GM18858 (cell line): ENCODE data around the gene EPB41.
A peak's percentile ranks its signal among the peaks of the same experiment; 100 is the strongest.
"Not testable (repeated sequence)": the region's sequence is repeated elsewhere in the genome, so short reads cannot be mapped to it uniquely, and the experiment has no call there.

Source experiments
- ATAC-seq: cut with Tn5 transposase; IDR thresholded peaks from one replicate; pipeline ENCODE4 v1.9.1; 2021; ENCODE audit not compliant: unreplicated experiment

EPB41 gene

DNA sequence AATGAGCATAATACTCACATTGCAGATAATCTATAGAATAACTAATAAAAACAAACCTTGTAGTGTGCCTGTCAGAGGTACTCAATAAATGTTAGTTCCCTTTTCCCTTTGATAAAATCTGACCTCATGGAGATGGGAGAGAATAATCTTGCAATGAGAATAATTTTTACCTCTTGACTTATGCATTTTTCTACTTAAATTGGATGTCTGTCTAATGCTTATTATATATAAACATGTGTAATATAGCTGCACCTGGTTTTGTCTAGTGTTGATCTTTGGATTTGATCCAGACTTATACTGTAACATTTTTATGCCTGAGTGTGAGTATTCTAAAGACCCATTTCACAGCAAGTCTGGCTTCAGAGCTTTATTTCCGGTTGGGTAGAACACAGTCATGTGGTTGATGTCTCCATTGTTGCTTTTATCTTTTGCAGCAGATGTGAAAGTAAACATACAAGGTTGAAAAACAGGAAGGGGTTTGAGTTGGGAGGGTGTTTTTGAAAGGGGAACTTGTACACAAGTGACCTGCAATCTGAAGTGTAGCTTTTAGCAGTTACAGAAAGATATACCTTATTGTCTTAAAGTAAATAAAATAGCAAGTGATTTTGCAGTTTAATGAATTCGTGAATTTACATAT is 12.4 kb downstream of the EPB41 start:
- ATAC-seq, result peak; percentile 83

DNA sequence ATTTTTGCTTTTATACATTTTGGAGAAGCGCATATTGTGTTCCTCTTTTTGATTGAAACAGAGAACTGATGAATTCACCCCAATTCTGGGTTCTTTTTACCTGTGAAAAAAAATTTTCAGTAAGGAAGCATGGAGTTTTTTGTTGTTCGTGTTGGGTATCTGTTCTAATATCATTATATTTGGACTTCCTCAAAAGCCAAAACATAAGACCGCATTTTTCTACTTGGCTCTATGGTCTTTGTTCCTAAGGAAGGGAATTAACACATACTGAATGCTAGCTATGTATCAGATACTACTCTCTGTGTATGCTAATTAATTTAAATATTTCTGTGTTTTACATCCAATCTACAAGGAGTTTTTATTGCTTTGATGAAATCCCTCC is 12.9 kb downstream of the EPB41 start:
- no peak for ATAC-seq

DNA sequence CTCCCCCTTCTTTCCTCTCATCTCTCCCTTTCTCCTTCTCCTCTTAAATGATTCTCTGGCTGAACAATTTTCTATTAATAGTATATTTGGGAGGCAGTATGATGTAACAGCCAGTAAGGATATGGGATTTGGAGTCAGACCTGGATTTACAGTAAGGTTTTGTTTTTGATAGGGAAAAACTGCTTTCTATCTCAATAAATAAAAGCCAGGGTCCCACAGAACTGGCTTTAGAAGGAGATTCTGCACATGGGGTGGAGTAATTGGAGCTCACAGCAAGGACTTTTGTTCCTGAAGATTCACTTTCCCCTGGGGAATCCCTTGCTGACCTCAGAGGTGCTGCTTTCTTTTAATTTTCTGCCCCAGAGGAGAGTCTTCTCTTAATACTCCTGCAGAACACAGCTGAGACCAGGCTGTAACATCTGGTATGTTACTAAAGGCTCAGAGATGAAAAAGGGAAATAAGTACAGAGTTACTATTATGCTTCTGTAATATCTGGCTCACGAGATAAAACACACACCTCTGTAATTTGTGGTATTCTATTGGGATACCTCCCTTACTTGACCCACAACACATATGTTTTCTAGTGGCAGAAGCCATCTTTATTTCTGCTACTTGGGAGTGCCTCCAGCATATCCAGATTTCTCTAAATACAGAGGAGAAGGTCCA is 13.4 kb downstream of the EPB41 start:
- no peak for ATAC-seq

DNA sequence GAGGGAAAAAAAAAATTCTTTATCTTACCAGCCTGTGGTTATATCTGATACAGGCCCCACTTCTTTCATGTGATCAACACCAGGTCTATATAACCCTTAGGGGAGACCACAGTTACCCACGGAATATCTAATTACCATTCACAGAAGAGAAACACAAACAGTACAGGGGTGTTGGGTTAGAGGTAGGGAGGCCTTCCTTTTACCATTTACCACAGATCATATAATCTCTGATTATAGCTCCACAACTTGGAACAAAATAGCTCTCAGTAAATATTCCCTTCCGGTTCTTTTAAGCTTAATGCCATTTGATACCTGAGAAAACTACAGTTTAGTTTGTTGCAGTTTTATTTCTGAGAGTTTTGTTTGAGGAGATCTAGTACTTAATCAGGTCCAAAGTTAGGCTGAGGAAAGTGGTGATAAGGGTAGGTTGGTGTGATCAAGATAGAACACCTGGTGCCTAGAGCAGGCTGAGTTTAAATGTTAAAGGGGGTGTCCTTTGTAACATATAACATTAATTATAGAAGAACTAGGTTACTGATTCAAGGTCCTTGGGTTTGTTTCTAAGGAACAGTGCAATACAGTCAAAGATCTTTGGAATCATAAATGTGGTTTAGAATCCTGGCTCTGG is 14.1 kb downstream of the EPB41 start:
- ATAC-seq, result no peak

DNA sequence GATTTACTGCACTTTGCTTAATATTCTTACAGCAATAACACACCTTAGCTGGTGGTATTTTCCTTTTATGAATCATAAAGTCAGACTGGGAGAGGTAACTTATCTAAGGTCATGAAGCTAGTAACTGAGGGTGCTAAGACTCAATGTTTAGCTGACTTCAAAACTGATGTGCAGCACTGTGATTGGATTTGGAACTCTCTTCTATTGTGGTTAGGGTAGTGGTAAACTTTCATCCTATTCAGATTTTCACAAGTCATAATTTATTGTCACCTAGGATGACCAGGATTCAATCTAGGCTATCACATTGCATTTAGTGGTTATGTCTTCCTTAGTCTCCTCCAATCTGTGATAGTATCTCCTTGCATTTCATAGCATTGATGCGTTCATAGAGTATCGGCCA is 18.9 kb downstream of the EPB41 start:
- ATAC-seq, result no peak

DNA sequence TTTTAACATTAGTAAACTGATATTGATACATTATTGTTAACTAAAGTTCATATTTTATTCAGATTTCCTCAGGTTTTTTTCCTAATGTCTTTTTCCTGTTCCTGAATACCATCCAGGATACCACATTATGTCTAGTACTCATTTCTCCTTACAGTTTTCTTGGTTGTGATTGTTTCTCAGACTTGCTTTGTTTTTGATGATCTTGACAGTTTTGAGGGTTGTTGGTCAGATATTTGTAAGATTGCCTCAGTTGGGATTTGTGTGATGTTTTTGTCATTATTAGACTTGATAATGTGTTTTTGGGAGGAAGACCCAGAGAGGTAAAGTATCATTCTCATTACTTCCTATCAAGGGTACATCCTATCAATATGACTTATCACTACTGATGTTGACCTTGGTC is 19.5 kb downstream of the EPB41 start:
- ATAC-seq, result no peak

DNA sequence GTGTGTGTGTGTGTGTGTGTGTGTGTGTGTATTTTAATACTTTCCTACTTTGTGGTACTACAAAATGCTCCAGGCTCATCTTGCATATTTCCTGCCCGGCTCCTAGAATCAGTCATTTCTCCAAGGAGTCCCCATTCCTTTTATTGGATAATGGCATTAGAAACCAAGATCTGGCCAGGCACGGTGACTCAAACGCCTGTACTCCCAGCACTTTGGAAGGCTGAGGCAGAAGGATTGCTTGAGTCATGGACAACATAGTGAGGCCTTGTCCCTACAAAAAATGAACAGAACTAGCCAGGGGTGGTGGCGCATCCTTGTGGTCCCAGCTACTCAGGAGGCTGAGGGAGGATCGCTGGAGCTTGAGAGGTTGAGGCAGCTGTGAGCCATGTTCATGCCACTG is 20.3 kb downstream of the EPB41 start:
- no peak for ATAC-seq

DNA sequence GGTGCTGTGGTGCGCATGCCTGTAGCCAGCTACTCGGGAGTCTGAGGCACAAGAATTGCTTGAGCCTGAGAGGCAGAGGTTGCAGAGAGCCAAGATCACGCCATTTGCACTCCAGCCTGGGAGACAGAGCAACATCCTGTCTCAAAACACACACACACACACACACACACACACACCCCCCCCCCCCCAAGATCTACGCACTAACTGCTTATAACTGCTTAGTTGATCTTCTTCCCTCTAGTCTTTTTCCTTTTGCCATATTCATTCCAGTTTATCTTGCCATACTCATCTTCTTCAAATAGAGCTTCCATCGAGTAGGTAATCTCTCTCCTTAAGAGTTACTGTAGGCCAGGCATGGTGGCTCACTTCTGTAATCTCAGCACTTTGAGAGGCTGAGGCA is 20.9 kb downstream of the EPB41 start:
- ATAC-seq, result no peak

DNA sequence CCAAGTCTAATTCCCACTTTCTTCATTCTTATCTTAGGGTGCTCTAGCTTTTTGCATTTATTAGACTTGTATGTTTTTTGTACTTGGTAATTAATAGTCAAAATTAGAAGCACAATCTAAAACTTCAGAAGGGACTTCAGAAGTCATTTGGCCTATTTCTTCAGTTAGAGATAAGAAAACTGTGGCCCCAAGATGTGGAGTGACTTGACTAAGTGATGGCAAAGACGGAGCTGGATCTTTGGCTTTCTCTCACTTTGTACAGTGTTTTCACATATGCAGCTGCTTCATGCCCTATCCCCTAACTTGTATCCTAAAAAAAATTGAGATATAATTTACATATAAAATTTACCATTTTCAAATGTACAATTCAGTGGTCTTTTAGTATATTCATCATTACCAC is 21.7 kb downstream of the EPB41 start:
- no peak for ATAC-seq

DNA sequence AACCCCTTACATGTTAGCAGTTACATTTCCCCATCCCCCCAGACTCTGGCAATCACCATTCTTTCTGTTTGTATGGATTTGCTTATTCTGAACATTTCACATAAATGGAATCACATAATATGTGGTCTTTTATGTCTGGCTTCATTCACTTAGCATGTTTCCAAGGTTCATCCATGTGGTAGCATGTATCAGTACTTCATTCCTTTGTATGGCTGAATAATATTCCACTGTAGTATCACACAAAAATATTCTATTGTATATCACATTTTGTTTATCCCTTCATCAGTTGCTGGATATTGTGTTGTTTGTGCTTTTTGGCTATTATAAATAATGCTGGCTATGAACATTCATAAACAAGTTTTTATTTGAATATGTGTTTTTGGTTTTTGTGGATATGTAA is 22.2 kb downstream of the EPB41 start:
- ATAC-seq, result no peak

DNA sequence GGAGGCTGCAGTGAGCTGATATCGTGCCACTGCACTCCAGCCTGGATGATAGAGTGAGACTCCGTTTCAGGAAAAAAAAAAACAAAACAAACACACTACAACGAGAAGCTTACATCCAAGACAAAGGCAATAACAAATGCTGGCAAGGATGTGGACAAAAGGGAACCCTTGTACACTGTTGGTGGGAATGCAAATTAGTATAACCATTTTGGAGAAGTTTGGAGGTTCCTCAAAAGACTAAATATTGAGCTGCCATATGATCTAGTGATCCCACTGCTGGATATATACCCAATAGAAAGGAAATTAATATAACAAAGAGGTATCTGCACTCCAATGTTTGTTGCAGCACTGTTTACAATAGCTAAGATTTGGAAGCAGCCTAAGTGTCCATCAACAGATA is 29.2 kb downstream of the EPB41 start:
- not testable (repeated sequence) for ATAC-seq

DNA sequence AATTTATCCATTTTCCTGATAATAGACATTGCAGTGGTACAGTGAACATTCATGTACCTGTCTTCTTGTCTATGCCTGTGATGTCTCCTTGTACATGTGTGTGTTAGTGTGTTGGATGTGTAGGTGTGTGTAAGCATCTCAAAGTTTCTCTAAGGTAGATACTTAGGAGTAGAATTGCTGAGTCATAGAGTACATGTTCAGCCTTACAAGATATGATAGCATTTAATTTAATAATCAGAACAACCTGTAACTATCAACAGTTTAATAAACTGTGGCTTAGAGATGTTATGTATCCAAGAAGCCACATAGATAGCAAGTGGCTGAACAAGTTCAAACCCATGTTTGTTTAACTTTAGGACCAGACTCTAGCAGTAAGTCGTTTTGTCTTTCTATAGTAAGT is 35.6 kb downstream of the EPB41 start:
- ATAC-seq, result no peak

DNA sequence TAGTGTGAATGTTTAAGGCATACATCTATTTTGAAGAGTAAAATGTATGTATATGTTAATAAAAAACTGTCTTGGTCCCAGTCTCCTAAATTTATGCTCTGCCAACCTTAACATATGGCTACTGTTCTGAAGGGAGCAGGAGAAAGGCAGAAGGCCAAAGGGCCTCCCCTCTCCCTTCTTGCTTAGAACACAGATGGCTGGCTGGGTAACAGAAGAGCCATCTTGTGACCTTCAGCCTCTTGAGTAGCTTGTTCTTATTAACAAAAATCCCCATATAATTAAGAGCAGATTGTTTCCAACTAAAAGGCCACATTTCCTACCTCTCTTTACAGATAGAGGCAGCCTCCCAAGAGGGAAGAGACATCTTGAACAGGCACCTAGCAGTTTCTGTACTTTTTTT is 36.1 kb downstream of the EPB41 start:
- ATAC-seq, result no peak

DNA sequence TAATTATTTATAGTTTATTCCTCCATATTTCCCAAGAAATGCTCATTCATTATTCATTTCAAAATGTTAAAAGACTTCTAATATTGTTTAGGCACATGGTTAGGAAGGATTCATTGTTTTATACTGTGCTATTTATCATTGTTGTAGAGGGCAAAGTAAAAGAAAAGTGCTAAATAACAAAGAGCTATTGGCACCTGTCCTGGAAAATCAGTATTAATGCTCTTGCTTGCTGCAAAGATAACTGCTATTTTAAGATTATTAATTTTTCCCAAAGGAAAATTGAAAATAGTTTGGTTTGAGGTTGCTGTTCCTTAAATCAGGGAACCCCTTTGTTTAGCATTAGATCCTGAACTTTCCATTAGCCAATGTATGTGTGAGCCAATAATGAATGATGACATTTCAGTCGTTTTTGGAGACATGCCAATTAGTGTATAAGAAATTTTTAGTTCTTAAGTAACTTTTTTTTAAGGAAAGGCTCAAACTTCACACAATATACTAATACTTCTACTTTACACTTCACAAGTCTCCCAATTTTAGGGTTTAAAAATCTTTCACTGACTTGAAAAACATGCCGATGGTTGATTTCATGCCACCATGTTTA is 39.9 kb downstream of the EPB41 start:
- no peak for ATAC-seq

DNA sequence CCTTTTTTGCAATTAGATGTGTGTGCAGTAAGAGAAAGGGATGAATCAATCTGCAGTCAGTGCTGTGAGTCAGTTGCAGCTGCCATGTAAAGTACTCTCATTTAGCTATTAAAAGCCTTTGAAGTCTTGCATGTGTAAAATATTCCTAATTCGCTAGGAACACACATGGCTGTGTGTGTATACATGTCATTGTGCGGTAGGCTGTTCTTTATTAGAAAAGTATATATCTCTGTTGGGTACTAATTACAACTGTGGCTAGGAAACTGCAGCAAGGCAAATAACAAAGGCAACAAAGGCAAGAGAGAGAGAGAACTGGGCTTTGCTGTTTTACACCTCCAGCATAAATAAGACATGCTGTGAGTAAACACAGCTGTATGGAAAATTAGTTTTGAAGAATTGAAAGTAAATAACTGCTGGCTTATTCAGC is 41.7 kb downstream of the EPB41 start:
- no peak for ATAC-seq

DNA sequence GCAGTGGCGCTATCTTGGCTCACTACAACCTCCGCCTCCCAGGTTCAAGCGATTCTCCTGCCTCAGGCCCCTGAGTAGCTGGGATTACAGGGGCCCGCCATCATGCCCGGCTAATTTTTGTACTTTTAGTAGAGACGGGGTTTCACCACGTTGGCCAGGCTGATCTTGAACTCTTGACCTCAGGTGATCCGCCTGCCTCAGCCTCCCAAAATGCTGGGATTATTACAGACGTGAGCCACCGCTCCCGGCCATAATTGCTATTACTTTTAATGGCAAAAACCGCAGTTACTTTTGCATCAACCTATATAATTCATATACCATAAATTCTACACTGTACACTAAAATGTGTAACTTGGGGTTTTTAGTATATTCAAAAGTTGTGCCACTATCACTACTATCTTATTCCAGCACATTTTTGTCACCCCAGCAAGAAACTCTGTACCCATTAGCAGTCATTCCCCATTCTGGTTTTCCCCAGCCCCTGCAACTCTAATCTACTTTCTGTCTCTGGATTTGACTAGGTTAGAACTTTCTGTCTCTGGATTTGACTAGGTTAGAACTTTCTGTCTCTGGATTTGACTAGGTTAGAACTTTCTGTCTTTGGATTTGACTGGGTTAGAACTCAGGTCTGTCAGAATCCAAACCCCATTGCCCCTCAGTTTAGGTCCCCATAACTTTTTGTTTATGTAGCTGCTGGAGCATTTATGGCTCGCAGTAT is 47.9 kb downstream of the EPB41 start:
- not testable (repeated sequence) for ATAC-seq

DNA sequence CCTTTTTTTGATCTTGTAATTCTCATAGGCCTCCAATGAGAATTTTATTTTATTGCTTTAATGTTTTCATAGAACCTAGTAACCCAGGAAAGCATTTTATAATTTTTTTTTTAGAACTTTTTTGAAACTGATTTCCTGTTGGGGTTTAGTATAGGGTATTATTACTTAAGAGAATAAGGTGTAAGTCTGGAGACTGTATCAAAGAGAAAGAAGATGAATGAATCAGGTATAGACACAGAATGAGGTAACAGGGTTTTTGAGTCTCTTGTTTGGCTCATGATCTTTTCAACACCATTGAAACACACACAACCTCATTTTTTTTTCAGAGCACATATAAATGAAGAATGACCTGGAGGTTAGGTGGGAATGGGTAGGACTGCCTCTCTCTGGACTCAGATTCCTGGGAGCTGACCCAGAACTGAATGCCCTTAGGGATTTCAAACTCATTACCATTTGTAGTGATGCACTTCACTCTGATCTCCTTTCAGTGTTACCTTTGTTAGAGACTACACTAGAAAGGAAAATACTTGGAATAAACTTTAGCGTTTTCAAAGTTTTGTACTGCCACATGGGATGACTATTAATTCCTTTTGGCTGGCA is 51.0 kb downstream of the EPB41 start:
- ATAC-seq, result no peak

DNA sequence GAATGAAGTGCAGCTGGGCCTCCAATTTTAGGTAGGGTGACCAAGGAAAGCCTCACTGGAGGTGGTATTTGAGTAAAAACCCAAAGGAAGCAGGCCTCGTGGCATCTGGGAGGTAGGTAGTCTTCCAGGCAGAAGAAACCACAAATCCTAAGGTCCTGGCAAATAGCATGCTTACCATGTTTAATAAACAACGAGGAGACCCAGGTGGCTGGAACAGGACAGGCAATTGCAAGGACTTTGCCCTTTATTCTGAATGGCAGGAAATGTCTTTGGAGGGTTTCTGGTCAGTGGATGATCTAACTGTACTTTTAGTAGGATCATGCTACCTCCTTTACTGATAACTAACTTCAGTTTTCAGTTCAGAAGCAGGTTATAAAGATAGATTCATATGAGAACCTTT is 52.2 kb downstream of the EPB41 start:
- no peak for ATAC-seq

DNA sequence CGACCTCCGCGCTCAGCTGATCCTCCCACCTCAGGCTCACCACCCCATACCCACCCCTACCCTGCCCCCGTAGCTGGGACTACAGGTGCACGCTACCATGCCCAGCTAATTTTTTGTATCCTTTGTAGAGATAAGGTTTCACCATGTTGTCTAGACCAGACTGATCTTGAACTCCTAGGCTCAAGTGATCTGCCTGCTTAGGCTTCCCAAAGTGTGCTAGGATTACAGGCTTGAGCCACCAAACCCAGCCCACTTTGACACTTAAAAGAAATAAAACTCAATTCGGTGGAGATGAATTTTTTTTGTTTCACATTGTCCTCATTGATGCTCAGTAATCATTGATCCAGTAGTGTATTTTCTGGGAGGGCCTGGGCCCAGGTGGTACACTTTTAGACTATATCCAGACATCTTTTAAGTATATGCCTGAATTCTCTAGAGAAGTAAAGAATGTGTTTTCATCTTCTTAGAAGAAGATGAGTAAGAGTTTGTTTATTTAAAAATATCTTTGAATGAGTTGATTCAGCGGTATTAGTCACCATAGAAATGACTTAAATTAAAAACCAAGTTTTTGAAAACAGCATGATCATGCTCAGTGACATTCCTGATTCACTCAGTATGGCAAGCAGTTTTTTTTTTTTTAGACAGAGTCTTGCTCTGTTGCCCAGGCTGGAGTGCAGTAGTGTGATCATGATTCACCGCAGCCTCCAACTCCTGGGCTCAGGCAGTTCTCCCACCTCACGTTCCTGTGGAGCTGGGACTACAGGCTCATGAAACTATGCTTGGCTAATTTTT is 57.8 kb downstream of the EPB41 start:
- no peak for ATAC-seq
